CD14-positive monocyte (primary cell): ENCODE results near the gene TMOD1. TPM values are rescaled to one million over a fixed set of nuclear protein-coding genes. Genes with fewer than 3 reads are reported as not detected.

Experiments
- DNase-seq, 3 donors: peaks; one replicate each; pipeline ENCODE4 v3.0.0-alpha.2; 2011 to 2022
- H2AFZ ChIP-seq: 2 replicates; pipeline ENCODE4 v1.6.0; 2012; ENCODE audit warnings: mild to moderate bottlenecking, low read depth, low read length, inconsistent platforms; ENCODE audit not compliant: insufficient read depth, poor library complexity, severe bottlenecking
- H3K27ac ChIP-seq, 2 donors: 1 replicate in 1 of 2; 2 replicates in 1 of 2; pipeline ENCODE4 v1.5.1; 2012 to 2013; ENCODE audit warnings: low read length in 2 of 2, control low read depth in 1 of 2, inconsistent platforms in 1 of 2, low read depth in 1 of 2, mild to moderate bottlenecking in 1 of 2
- H3K27me3 ChIP-seq, 2 donors: one replicate each; pipeline versions ENCODE4 v1.6.0 to v1.6.1; 2011 to 2013; ENCODE audit warnings: low read length in 2 of 2; ENCODE audit not compliant: control insufficient read depth in 2 of 2, insufficient read depth in 2 of 2
- H3K36me3 ChIP-seq, 2 donors: replicated peaks in 1 of 2; 1 replicate in 1 of 2; 2 replicates in 1 of 2; pipeline versions ENCODE4 v1.5.1 to v1.6.1; 2012 to 2013; ENCODE audit warnings: low read length in 2 of 2, control low read depth in 1 of 2, inconsistent platforms in 1 of 2, mild to moderate bottlenecking in 1 of 2; ENCODE audit not compliant: insufficient read depth in 2 of 2, control insufficient read depth in 1 of 2
- H3K4me1 ChIP-seq, 2 donors: 1 replicate in 1 of 2; 2 replicates in 1 of 2; pipeline versions ENCODE4 v1.5.1 to v1.6.1; 2012 to 2013; ENCODE audit warnings: low read length in 2 of 2, control low read depth in 1 of 2, inconsistent platforms in 1 of 2, mild to moderate bottlenecking in 1 of 2, moderate library complexity in 1 of 2; ENCODE audit not compliant: insufficient read depth in 2 of 2, control insufficient read depth in 1 of 2
- H3K4me2 ChIP-seq: replicated peaks from 2 replicates; pipeline ENCODE3; 2012; ENCODE audit warnings: low read length, moderate library complexity, mild to moderate bottlenecking; ENCODE audit not compliant: poor library complexity, severe bottlenecking; ENCODE audit errors: extremely low read depth
- H3K4me3 ChIP-seq, 3 experiments: fragments of 200-600 bp in 1 of 3; sonication (generic) in 1 of 3; replicated peaks in 1 of 3; 1 replicate in 2 of 3; 2 replicates in 1 of 3; pipeline ENCODE4 v1.5.1; 2011 to 2013; ENCODE audit warnings: low read length in 3 of 3, mild to moderate bottlenecking in 3 of 3, control low read depth in 2 of 3, low read depth in 2 of 3, inconsistent platforms in 1 of 3, moderate library complexity in 1 of 3
- H3K79me2 ChIP-seq: 2 replicates; pipeline ENCODE4 v1.6.0; 2012; ENCODE audit warnings: mild to moderate bottlenecking, control low read depth, inconsistent platforms, low read length, moderate library complexity; ENCODE audit not compliant: insufficient read depth
- H3K9ac ChIP-seq: 2 replicates; pipeline ENCODE4 v1.6.0; 2017; ENCODE audit warnings: low read length, mild to moderate bottlenecking; ENCODE audit not compliant: insufficient read depth, poor library complexity, severe bottlenecking
- H3K9me3 ChIP-seq, 2 donors: replicated peaks in 1 of 2; 1 replicate in 1 of 2; 2 replicates in 1 of 2; pipeline versions ENCODE4 v1.5.1 to v1.6.1; 2012 to 2013; ENCODE audit warnings: low read length in 2 of 2, control low read depth in 1 of 2; ENCODE audit not compliant: control insufficient read depth in 1 of 2, insufficient read depth in 1 of 2
- H4K20me1 ChIP-seq: 2 replicates; pipeline ENCODE4 v1.6.0; 2012; ENCODE audit warnings: mild to moderate bottlenecking, low read length, control low read depth, moderate library complexity; ENCODE audit not compliant: insufficient read depth
- H3K27ac Mint-ChIP-seq, 7 donors: one replicate each; pipeline ENCODE4 v1.8.0; 2020; ENCODE audit warnings: mild to moderate bottlenecking in 7 of 7, mixed read lengths in 7 of 7, moderate library complexity in 6 of 7, inconsistent platforms in 2 of 7
- H3K27me3 Mint-ChIP-seq, 3 donors: one replicate each; pipeline ENCODE4 v1.8.0; 2021 to 2022; ENCODE audit warnings: low read depth in 3 of 3, mild to moderate bottlenecking in 3 of 3, mixed read lengths in 3 of 3, moderate library complexity in 3 of 3, inconsistent platforms in 1 of 3
- H3K36me3 Mint-ChIP-seq, 2 donors: one replicate each; pipeline ENCODE4 v1.8.0; 2020; ENCODE audit warnings: mixed read lengths in 2 of 2, inconsistent platforms in 1 of 2, mild to moderate bottlenecking in 1 of 2
- H3K4me1 Mint-ChIP-seq: one replicate; pipeline ENCODE4 v1.8.0; 2020; ENCODE audit warnings: mild to moderate bottlenecking, mixed read lengths
- H3K4me3 Mint-ChIP-seq, 2 donors: one replicate each; pipeline ENCODE4 v1.8.0; 2020; ENCODE audit warnings: mild to moderate bottlenecking in 2 of 2, mixed read lengths in 2 of 2, moderate library complexity in 1 of 2
- H3K9me3 Mint-ChIP-seq, 7 donors: one replicate each; pipeline ENCODE4 v1.8.0; 2020 to 2022; ENCODE audit warnings: mixed read lengths in 7 of 7, mild to moderate bottlenecking in 6 of 7, moderate library complexity in 6 of 7, inconsistent platforms in 2 of 7
- CTCF ChIP-seq: fragments of 200-600 bp; IDR thresholded peaks from one replicate; pipeline ENCODE4 v1.8.0; 2022; ENCODE audit warnings: antibody characterized with exemption, mild to moderate bottlenecking
- WGBS: methylation state at CpG from one replicate; pipeline ENCODE4 v1.1.5; 2013; ENCODE audit warnings: missing lambda C conversion rate; ENCODE audit not compliant: insufficient coverage; 5-methylcytosine and 5-hydroxymethylcytosine counted together
- intact Hi-C, 2 donors: fragments of 100-400 bp; cut with micrococcal nuclease; formaldehyde crosslinking; loops; one replicate each; pipeline versions ENCODE4 v1.15.0 to v1.15.1; 2023
- polyA plus RNA-seq, 3 donors: library from polyadenylated mRNA; depleted of rRNA in 1 of 3; unstranded in 2 of 3; stranded (reverse) in 1 of 3; fragments of 300-500 nt in 2 of 3; fragments of >200 nt in 1 of 3; fragmentation: Illumina TruSeq in 2 of 3; gene quantifications; 1 replicate in 2 of 3; 2 replicates in 1 of 3; pipeline ENCODE4 v1.2.3, GENCODE V29; 2012 to 2021

Gene TMOD1
- polyA plus RNA-seq, 3 donors, result 0.09 to 0.81 (median 0.59) TPM

GRCh38 chr9:97564291-97565175 is 63.1 kb downstream of the TMOD1 start:
- no peaks in the 10 kb centered on the region for H3K27me3 ChIP-seq
- H3K4me1 ChIP-seq, result no peaks in the 10 kb centered on the region
- Mint-ChIP-seq H3K27me3 (peaks cover 2 to 4% (median 2%) of the 10 kb centered on the region in 3 donors), H3K4me3 (no peak overlapping the region), H3K36me3 (no peaks in the 10 kb centered on the region), H3K27ac (no peak overlapping the region), H3K4me1 (peaks cover 2% of the 10 kb centered on the region), H3K9me3 (peaks cover 0 to 1% (median 0%) of the 10 kb centered on the region in 7 donors)
- no peaks in the 10 kb centered on the region for H3K9me3 ChIP-seq
- H3K36me3 ChIP-seq, result no peaks in the 10 kb centered on the region
- H3K27ac ChIP-seq, result no peak overlapping the region
- no peak overlapping the region for H3K4me2 ChIP-seq
- H3K4me3 ChIP-seq, result no peak overlapping the region
- TF ChIP-seq CTCF, result no peak
- no peak for DNase-seq
- intact Hi-C loops, result no loop called here
- no peaks in the 10 kb centered on the region for H3K79me2 ChIP-seq
- H4K20me1 ChIP-seq, result no peaks in the 10 kb centered on the region
- WGBS, result 71% methylated on average over 12 of the region's 14 CpGs
- H3K9ac ChIP-seq, result no peak overlapping the region
- H2AFZ ChIP-seq, result no peak overlapping the region

DNA sequence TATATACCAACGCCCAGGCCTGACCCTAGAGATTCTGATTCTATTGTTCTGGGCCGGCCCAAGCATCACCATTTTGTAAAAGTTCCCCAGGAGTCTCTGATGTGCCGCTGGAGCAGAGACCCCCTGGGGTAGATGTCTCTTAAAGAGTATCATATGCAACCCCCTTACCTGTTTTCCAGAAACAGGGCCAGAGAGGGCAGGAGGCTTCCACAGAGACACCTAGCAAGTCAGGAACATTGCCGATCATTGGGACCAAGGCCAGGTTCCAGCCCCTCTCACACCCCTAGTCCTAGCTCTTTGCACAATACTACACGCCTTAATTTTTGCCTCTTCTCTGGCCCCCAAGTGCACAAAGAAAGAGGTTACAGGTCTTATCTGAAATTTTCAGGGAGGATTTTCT is 63.8 kb downstream of the TMOD1 start:
- intact Hi-C loops, result no loop called here
- H3K4me3 ChIP-seq, result no peak overlapping the region
- Mint-ChIP-seq H3K9me3 (peaks cover 0 to 1% (median 0%) of the 10 kb centered on the region in 7 donors), H3K27ac (no peak overlapping the region), H3K4me3 (no peak overlapping the region), H3K36me3 (no peaks in the 10 kb centered on the region), H3K4me1 (peaks cover 2% of the 10 kb centered on the region), H3K27me3 (peaks cover 2 to 4% (median 2%) of the 10 kb centered on the region in 3 donors)
- no peaks in the 10 kb centered on the region for H3K4me1 ChIP-seq
- no peaks in the 10 kb centered on the region for H4K20me1 ChIP-seq
- H3K36me3 ChIP-seq, result no peaks in the 10 kb centered on the region
- no peak for DNase-seq
- no peak overlapping the region for H3K27ac ChIP-seq
- 98% methylated on average over 4 of the region's 5 CpGs for WGBS
- H2AFZ ChIP-seq, result no peak overlapping the region
- no peak overlapping the region for H3K9ac ChIP-seq
- H3K4me2 ChIP-seq, result no peak overlapping the region
- no peaks in the 10 kb centered on the region for H3K27me3 ChIP-seq
- no peaks in the 10 kb centered on the region for H3K79me2 ChIP-seq
- TF ChIP-seq CTCF, result no peak
- H3K9me3 ChIP-seq, result no peaks in the 10 kb centered on the region
